ENCODE results near the gene MMP14. TPM values are rescaled to one million over a fixed set of nuclear protein-coding genes. Genes with fewer than 3 reads are reported as not detected.

Gene MMP14
- total RNA-seq, 2 experiments from 2014 or later, result 2.6 to 2.9 TPM

- Histone ChIP-seq H3K4me1 (ENCODE audit: insufficient read depth, low read length) (peaks cover 22% of the 10 kb centered on the region), H3K27me3 (ENCODE audit: control insufficient read depth in 1 of 2, insufficient read depth in 2 of 2, low read length in 2 of 2) (peaks cover 0 to 3% of the 10 kb centered on the region in 2 experiments), H3K4me3 (ENCODE audit: low read length) (peak within 1 kb of the TSS; percentile 78), H3K36me3 (ENCODE audit: insufficient read depth, low read length) (peaks cover 21% of the 10 kb centered on the region), H3K9me3 (ENCODE audit: control insufficient read depth in 1 of 2, insufficient read depth in 1 of 2, low read length in 2 of 2) (peaks cover 0 to 3% of the 10 kb centered on the region in 2 experiments), H3K27ac (ENCODE audit: low read depth in 1 of 2, low read length in 2 of 2) (peak within 1 kb of the TSS; percentile 79 to 89)
- Mint-ChIP-seq H3K36me3 (ENCODE audit: low read depth) (peaks cover 35% of the 10 kb centered on the region), H3K27me3 (peaks cover 5% of the 10 kb centered on the region), H3K9me3 (no peaks in the 10 kb centered on the region), H3K4me1 (ENCODE audit: low read depth) (peaks cover 33% of the 10 kb centered on the region), H3K27ac (peak within 1 kb of the TSS; percentile 89), H3K4me3 (peak within 1 kb of the TSS; percentile 85)
- TF ChIP-seq CTCF (IDR thresholded peaks at IDR 0.05), result no peak
- peak; percentile 84 to 97 (median 89) for DNase-seq
- ChIA-PET POLR2A (interaction anchor here (0.6 to 3.1 kb wide), 15 partner anchors 9 to 473 kb away, joined by 3 to 20 read pairs (median 4); partner anchors contain the start of genes DAD1, LRP10, OXA1L and PPP1R3E), CTCF (interaction anchor here (0.8 to 2.1 kb wide), 3 partner anchors 24 to 260 kb away, joined by 4 to 11 read pairs (median 6); no protein-coding TSS in a partner anchor)
- intact Hi-C loops (cut with DNase I, micrococcal nuclease), result loop anchor here (2.0 to 5.0 kb wide), 3 partner anchors 63 to 273 kb away; partner anchors contain the start of genes DAD1 (in 1 of the 2) and OXA1L (in 1 of the 2)
- ATAC-seq (ENCODE audit: poor library complexity), result peak; percentile 94
These were observed 6.5 kb upstream of the MMP14 start, which contains the start of gene MRPL52 for GRCh38 chr14:22829661-22830442. Gene MRPL52 (plus strand): TSS chr14:22829887. CDS start chr14:22829913, 26 bp downstream.

GRCh38 chr14:22830443-22831010 lies 5.9 kb upstream of the MMP14 start:
- H3K4me3 Mint-ChIP-seq, result peak overlapping the region; percentile 85
- DNase-seq (peak in 1 of 14 experiments; percentile 41), ATAC-seq (ENCODE audit: poor library complexity) (peak; percentile 9)
- H3K4me1 Mint-ChIP-seq (ENCODE audit: low read depth), result peaks cover 28% of the 10 kb centered on the region
- POLR2A ChIA-PET, result interaction anchor here (0.6 to 3.1 kb wide), 14 partner anchors 8 to 472 kb away, joined by 3 to 20 read pairs (median 4); partner anchors contain the start of genes DAD1, LRP10, OXA1L and PPP1R3E
- Histone ChIP-seq H3K27ac (ENCODE audit: low read depth in 1 of 2, low read length in 2 of 2) (peak overlapping the region; percentile 79 to 89), H3K4me1 (ENCODE audit: insufficient read depth, low read length) (peaks cover 19% of the 10 kb centered on the region), H3K4me3 (ENCODE audit: low read length) (peak overlapping the region; percentile 78), H3K36me3 (ENCODE audit: insufficient read depth, low read length) (peaks cover 28% of the 10 kb centered on the region), H3K27me3 (ENCODE audit: control insufficient read depth in 1 of 2, insufficient read depth in 2 of 2, low read length in 2 of 2) (peaks cover 0 to 3% of the 10 kb centered on the region in 2 experiments), H3K9me3 (ENCODE audit: control insufficient read depth in 1 of 2, insufficient read depth in 1 of 2, low read length in 2 of 2) (peaks cover 0 to 3% of the 10 kb centered on the region in 2 experiments)
- CTCF ChIA-PET, result interaction anchor here (1.0 to 2.1 kb wide), 2 partner anchors 23 to 260 kb away, joined by 6 to 11 read pairs; no protein-coding TSS in a partner anchor
- intact Hi-C loops (cut with DNase I, micrococcal nuclease), result loop anchor here in 1 of 2 experiments (2.0 to 5.0 kb wide), 2 partner anchors 63 to 242 kb away; partner anchors contain the start of genes DAD1 and OXA1L
- H3K27me3 Mint-ChIP-seq, result peaks cover 4% of the 10 kb centered on the region
- H3K9me3 Mint-ChIP-seq, result no peaks in the 10 kb centered on the region
- peak overlapping the region; percentile 89 for H3K27ac Mint-ChIP-seq
- peaks cover 42% of the 10 kb centered on the region for H3K36me3 Mint-ChIP-seq (ENCODE audit: low read depth)
- no peak for TF ChIP-seq CTCF (IDR thresholded peaks at IDR 0.05)

GRCh38 chr14:22835505-22835904 lies 880 bp upstream of the MMP14 start:
- intact Hi-C loops (cut with DNase I, micrococcal nuclease), result no loop called here
- ChIA-PET CTCF (interaction anchor here (1.2 kb wide), 1 partner anchor 13 kb away, joined by 4 read pairs; no protein-coding TSS in a partner anchor), POLR2A (no interaction called here)
- Mint-ChIP-seq H3K4me1 (ENCODE audit: low read depth) (peaks cover 27% of the 10 kb centered on the region), H3K36me3 (ENCODE audit: low read depth) (peaks cover 41% of the 10 kb centered on the region), H3K9me3 (no peaks in the 10 kb centered on the region), H3K27ac (peak overlapping the region; percentile 38), H3K4me3 (peak overlapping the region; percentile 13), H3K27me3 (peaks cover 23% of the 10 kb centered on the region)
- no peak overlapping the region for H3K27ac ChIP-seq (ENCODE audit: low read depth in 1 of 2, low read length in 2 of 2)
- H3K4me1 ChIP-seq (ENCODE audit: insufficient read depth, low read length), result peaks cover 27% of the 10 kb centered on the region
- peaks cover 20 to 24% of the 10 kb centered on the region in 2 experiments for H3K27me3 ChIP-seq (ENCODE audit: control insufficient read depth in 1 of 2, insufficient read depth in 2 of 2, low read length in 2 of 2)
- peaks cover 28% of the 10 kb centered on the region for H3K36me3 ChIP-seq (ENCODE audit: insufficient read depth, low read length)
- DNase-seq (no peak), ATAC-seq (ENCODE audit: poor library complexity) (no peak)
- no peak for TF ChIP-seq CTCF (IDR thresholded peaks at IDR 0.05)
- H3K4me3 ChIP-seq (ENCODE audit: low read length), result no peak overlapping the region
- H3K9me3 ChIP-seq (ENCODE audit: control insufficient read depth in 1 of 2, insufficient read depth in 1 of 2, low read length in 2 of 2), result peaks cover 0 to 14% of the 10 kb centered on the region in 2 experiments
